NOMO-1 (cell line): ENCODE results near the gene KATNB1.
"Not testable (repeated sequence)": the region's sequence is repeated elsewhere in the genome, so short reads cannot be mapped to it uniquely, and the experiment has no call there.

Experiments
- DNase-seq, 2 experiments: peaks; one replicate each; lab custom pipeline; 2025; ENCODE audit not compliant: unreplicated experiment in 2 of 2; lab: John Stamatoyannopoulos, UW

KATNB1 gene

DNA sequence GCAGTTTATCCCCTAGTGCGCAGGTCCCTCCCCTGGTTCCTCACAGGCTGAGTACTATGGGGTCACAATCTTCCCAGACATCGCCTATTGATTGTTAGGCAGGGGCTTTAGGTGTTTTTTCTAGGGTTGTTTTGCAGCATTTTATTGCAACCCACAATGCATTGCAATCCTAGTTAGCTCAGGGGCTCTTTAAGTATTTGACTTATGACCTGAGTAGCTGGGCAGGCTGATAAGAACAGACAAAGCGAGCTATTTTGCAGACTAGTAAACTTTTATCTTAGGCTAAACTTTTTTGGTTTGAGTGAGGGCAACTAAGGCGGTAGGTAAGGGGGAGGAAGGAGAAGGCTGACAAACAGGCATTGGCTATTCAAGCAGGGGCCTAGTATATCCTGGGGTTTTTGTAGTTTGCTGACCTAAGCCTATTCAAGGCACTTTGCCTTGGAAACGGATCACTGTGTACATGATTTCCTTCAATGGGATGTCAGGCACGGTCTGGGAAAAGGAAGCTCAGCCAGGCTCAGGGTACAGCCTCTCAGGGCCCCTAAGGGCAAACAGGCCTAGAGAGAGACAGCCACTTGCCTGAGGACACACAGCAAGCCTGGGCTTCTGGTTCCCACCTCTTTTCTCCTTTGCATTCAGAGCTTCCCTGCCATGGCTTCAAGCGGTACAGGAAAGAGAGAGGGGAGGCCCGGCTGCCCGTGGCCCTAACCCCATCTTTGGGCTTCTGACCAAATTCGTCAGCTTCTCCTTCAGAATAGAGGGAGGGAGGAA, 34.6 kb upstream of the KATNB1 start:
- DNase-seq, result no peak

- DNase-seq, result no peak
Measured at GRCh38 chr16:57701759-57702371, 33.7 kb upstream of the KATNB1 start.

- no peak for DNase-seq
Measured at GRCh38 chr16:57703416-57704010, 32.1 kb upstream of the KATNB1 start.

GRCh38 chr16:57704011-57704904, 31.3 kb upstream of the KATNB1 start:
- DNase-seq, result no peak

DNA sequence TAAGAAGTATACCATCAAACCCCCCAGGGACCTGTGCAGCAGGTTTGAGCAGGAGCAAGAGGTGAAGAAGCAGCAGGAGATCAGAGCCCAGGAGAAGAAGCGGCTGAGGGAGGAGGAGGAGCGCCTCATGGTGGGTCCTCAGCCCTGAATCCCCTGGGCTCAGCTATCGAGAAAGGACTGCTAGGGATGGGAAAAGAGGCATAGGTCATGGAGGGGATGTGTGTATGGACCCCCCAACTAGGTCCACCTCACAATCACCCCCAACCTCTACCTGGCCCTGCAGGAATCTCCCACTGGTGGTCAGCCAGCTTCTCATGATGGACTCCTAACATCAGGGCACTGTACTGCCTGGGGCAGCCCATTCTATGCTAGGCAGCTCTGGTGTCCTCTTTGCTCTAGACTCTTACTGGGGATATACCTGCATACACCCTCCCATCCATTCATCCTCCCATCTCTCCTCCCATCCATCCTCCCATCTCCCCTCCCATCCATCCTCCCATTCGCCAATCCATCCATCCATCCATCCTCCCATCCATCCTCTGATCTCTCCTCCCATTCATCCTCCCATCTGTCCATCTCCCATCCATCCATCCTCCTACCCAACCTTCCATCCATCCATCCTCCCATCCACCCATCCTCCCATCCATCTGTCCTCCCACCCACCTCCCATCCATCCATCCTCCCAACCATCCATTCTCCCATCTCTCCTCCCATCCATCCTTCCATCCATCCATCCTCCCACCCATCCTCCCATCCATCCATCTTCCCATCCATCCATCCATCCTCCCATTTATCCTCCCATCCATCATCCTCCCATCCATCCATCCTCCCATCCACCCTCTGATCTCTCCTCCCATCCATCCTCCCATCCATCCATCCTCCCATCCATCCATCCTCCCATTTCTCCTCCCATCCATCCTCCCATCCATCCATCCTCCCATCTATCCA, 30.4 kb upstream of the KATNB1 start:
- DNase-seq, result no peak

- no peak for DNase-seq
Measured at GRCh38 chr16:57706717-57707116, 28.9 kb upstream of the KATNB1 start.

GRCh38 chr16:57707331-57707730, 28.2 kb upstream of the KATNB1 start:
- no peak for DNase-seq

GRCh38 chr16:57708168-57708567, 27.4 kb upstream of the KATNB1 start:
- DNase-seq, result no peak

DNA sequence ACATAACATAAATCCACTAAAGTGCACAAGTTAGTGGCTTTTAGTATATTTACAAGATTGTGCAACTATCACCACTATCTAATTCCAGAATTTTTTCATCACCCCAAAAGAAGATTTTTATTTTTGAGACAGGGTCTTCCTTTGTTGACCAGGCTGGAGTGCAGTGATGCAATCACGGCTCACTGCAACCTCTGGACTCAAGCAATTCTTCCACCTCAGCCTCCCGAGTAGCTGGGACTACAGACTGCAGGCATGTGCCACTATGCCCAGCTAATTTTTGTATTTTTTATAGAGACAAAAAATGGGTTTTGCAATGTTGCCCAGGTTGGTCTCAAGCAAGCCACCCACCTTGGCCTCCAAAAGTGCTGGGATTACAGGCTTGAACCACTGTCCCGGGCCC, 25.9 kb upstream of the KATNB1 start:
- no peak for DNase-seq

- DNase-seq, result no peak
Measured at GRCh38 chr16:57711346-57711745, 24.2 kb upstream of the KATNB1 start.

DNA sequence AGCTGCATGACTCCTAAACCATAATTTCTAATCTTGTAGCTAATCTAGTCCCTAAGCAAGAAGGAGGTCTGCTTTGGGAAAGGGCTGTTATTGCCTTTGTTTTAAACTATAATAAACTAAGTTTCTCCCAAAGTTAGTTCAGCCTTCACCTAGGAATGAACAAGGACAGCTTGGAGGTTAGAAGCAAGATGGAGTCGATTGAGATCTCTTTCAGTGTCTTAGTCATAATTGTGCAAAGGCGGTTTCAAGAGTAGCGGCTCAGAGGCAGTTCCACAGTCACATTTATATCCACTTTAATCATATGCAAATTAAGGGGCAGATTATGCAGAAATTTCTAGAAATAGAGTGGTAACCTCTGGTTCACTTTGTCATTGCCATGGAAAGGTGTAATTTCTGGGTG, 23.6 kb upstream of the KATNB1 start:
- DNase-seq, result no peak

DNA sequence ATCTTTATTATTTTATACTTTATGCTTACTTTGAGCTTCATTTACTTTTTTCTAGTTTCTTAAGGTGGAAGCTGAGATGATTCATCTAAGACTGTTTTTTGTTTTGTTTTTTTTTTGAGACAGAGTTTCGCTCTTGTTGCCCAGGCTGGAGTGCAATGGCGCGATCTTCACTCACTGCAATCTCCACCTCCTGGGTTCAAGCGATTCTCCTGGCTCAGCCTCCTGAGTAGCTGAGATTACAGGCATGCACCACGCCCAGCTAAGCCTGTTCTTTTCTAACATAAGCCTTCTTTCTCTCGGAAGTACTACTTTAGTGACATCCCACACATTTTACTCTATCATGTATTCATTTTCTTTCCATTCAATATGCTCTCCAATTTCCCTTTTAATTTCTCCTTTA, 23.0 kb upstream of the KATNB1 start:
- not testable (repeated sequence) for DNase-seq

DNA sequence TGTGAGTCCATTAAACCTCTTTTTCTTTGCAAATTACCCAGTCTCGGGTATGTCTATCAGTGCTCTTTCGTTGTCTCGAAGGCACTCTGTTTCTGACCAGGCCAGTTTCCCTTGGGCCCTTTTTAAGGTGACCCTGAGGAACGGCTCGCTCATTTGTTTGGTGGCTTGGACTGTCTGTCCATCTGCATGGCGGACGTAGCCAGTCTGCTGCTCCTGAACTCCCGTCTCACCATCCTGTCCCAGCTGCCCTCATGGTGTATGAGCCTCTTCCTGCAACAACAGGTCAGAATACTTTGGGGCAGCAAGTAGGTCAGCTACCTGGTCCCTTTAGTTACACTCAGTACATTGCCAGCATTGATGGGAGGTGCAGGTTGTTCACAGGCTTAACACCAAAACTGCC, 22.0 kb upstream of the KATNB1 start:
- DNase-seq, result no peak

GRCh38 chr16:57714047-57714446, 21.5 kb upstream of the KATNB1 start:
- DNase-seq, result no peak

DNA sequence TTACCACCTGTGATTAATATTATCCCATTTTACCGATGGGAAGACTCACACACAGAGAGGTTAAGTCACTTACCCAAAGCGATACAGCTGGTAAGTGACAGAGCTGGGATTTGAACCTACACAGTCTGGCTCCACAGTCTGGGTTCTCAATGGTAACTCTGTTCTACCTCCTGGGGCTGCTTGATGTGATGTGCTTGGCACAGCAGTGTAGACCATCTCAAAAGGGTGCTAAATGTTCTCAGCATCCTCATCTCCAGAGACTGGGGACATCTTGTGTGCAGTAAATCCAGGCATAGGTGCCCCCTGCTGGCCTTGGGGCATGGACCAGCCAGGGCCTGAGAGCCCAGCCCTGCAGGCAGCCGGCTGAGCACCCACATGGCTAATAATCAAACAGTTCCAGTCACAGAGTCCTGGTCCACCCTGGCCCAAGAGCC, 15.4 kb upstream of the KATNB1 start:
- peak; percentile 2 to 32 for DNase-seq

DNA sequence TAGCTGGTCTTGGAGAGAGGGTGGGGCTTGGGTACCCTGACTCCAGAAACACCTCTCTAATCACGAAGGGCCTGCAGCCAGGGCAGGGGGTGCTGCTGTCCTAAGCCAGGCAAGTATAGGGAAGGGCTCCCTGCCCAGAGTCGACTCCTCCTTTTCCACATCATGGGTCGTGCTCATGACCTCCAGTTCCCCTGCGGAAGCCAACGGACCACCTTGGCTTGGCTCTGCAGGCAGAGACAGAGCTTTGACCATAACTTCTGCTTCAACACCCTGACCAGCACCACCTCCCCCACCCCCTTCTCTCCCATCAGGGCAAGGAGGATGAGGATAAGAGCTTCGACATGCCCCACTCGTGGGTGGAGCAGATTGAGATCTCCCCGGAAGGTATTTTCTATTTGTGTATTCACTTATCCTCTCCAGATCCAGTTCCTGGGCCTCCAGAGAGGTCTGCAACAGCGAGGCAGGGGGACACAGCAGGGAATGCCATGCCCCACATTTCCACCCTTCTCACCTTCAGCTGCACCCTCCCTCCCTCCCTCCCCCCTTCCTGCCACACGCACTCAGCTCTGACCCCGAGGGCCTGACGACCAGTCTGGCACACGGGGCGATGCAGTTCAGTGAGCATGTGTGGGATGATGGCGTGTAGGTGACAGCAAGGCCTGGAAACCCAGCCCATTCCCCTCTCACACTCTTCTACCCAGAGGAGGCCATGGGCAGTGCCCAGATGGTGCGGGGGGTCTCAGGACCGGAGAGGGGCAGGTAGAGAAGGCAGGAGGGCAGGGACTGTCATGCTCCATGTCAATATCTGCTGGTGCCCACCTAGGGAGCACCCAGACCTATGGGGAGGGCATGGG, 14.0 kb upstream of the KATNB1 start:
- DNase-seq, result no peak

- no peak for DNase-seq
Measured at GRCh38 chr16:57722210-57722499, 13.4 kb upstream of the KATNB1 start.

DNA sequence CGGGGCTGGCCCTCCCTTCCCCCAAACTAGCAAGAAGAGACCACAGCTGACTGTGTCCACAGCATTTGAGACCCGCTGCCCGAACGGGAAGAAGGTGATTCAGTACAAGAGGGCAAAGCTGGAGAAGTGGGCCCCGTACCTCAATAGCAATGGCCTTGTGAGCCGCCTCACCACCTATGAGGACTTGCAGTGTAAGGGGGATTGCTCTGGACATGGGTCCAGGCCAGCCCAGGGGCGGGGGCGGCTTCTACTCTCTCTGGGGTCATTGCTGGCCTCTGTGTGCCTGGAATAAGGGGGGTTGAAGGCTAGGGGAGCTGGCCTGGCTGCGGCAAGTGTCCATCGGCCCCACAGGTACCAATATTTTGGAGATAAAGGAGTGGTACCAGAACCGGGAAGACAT, 12.9 kb upstream of the KATNB1 start:
- DNase-seq, result no peak

GRCh38 chr16:57723170-57723569, 12.4 kb upstream of the KATNB1 start:
- DNase-seq, result no peak
